GM23338 (cell line): ENCODE results near the gene KRT31. TPM values are rescaled to one million over a fixed set of nuclear protein-coding genes. Genes with fewer than 3 reads are reported as not detected.

Source experiments
- ATAC-seq: fragments of 200-7000 bp; cut with Tn5 transposase; 3 replicates; pipeline ENCODE4 v1.9.1; 2020
- DNase-seq: peaks from one replicate; pipeline ENCODE4 v3.0.0-alpha.2; 2015; ENCODE audit warnings: low spot score
- H2AFZ ChIP-seq: fragments of 200-600 bp; sonication (generic); 2 replicates; pipeline ENCODE4 v1.8.0; 2016; ENCODE audit warnings: antibody characterized with exemption, mild to moderate bottlenecking, moderate library complexity
- H3F3A ChIP-seq: fragments of 200-600 bp; sonication (generic); replicated peaks from 2 replicates; pipeline ENCODE4 v1.8.0; 2017; ENCODE audit warnings: antibody characterized with exemption, mixed run types, low read depth
- H3K27ac ChIP-seq: fragments of 200-600 bp; sonication (generic); 2 replicates; pipeline ENCODE4 v1.6.1; 2016; ENCODE audit warnings: low read depth
- H3K27me3 ChIP-seq: fragments of 200-600 bp; sonication (generic); 2 replicates; pipeline ENCODE4 v1.8.0; 2016; ENCODE audit warnings: mild to moderate bottlenecking, mixed run types, moderate library complexity; ENCODE audit not compliant: insufficient read depth
- H3K36me3 ChIP-seq: fragments of 200-600 bp; sonication (generic); 2 replicates; pipeline ENCODE4 v1.8.0; 2016; ENCODE audit warnings: mild to moderate bottlenecking; ENCODE audit not compliant: insufficient read depth
- H3K4me1 ChIP-seq: fragments of 200-600 bp; sonication (generic); 2 replicates; pipeline ENCODE4 v1.8.0; 2016; ENCODE audit warnings: mild to moderate bottlenecking, moderate library complexity; ENCODE audit not compliant: insufficient read depth
- H3K4me2 ChIP-seq: fragments of 200-600 bp; sonication (generic); 2 replicates; pipeline ENCODE4 v1.7.1; 2017; ENCODE audit warnings: mixed run types
- H3K4me3 ChIP-seq: fragments of 200-600 bp; sonication (generic); 2 replicates; pipeline ENCODE4 v1.6.1; 2016; ENCODE audit warnings: mixed run types
- H3K79me2 ChIP-seq: fragments of 200-600 bp; sonication (generic); replicated peaks from 2 replicates; pipeline ENCODE4 v1.8.0; 2017; ENCODE audit warnings: mild to moderate bottlenecking; ENCODE audit not compliant: insufficient read depth
- H3K9me2 ChIP-seq: fragments of 200-600 bp; sonication (generic); 2 replicates; pipeline ENCODE4 v1.8.0; 2017; ENCODE audit not compliant: insufficient read depth
- H4K20me1 ChIP-seq: fragments of 200-600 bp; sonication (generic); replicated peaks from 2 replicates; pipeline ENCODE4 v1.8.0; 2017; ENCODE audit warnings: mild to moderate bottlenecking; ENCODE audit not compliant: insufficient read depth
- H3K27ac Mint-ChIP-seq: 2 replicates; pipeline ENCODE4 v1.8.0; 2020; ENCODE audit warnings: inconsistent platforms, mild to moderate bottlenecking, moderate library complexity, mixed read lengths
- H3K27me3 Mint-ChIP-seq: 3 replicates; pipeline ENCODE4 v1.8.0; 2022; ENCODE audit warnings: low read depth, mild to moderate bottlenecking, moderate library complexity, mixed read lengths, inconsistent platforms; ENCODE audit not compliant: insufficient read depth, poor library complexity
- H3K36me3 Mint-ChIP-seq: 3 replicates; pipeline ENCODE4 v1.8.0; 2021; ENCODE audit warnings: low read depth, mild to moderate bottlenecking, inconsistent platforms, moderate library complexity, mixed read lengths
- H3K4me1 Mint-ChIP-seq: 3 replicates; pipeline ENCODE4 v1.8.0; 2020; ENCODE audit warnings: mild to moderate bottlenecking, inconsistent platforms, mixed read lengths
- H3K4me3 Mint-ChIP-seq: 3 replicates; pipeline ENCODE4 v1.8.0; 2021; ENCODE audit warnings: moderate library complexity, mild to moderate bottlenecking, inconsistent platforms, mixed read lengths
- H3K9me3 Mint-ChIP-seq: 3 replicates; pipeline ENCODE4 v1.8.0; 2020; ENCODE audit warnings: moderate library complexity, mild to moderate bottlenecking, inconsistent platforms, mixed read lengths
- CREB1 ChIP-seq: fragments of 250-450 bp; sonication (Bioruptor Pico); IDR thresholded peaks from 2 replicates; pipeline ENCODE4 v1.5.0; 2020; ENCODE audit warnings: low read depth, mild to moderate bottlenecking, moderate library complexity
- ETS1 ChIP-seq: IDR thresholded peaks from 2 replicates; pipeline ENCODE4 v1.6.1; 2016; ENCODE audit warnings: antibody characterized with exemption
- EZH2phosphoT487 ChIP-seq: fragments of 200-600 bp; sonication (generic); IDR thresholded peaks from one replicate; pipeline ENCODE4 v1.8.1; 2018; ENCODE audit warnings: antibody characterized with exemption; ENCODE audit not compliant: unreplicated experiment
- NANOG ChIP-seq: IDR thresholded peaks from 2 replicates; pipeline ENCODE4 v1.6.1; 2016; ENCODE audit warnings: antibody characterized with exemption, borderline replicate concordance
- POLR2AphosphoS5 ChIP-seq: IDR thresholded peaks from 2 replicates; pipeline ENCODE4 v1.6.1; 2016; ENCODE audit warnings: antibody characterized with exemption, low read depth
- REST ChIP-seq: IDR thresholded peaks from one replicate; pipeline ENCODE4 v1.6.1; 2018; ENCODE audit warnings: antibody characterized with exemption; ENCODE audit not compliant: unreplicated experiment
- ZNF114 ChIP-seq: fragments of 250-450 bp; sonication (Bioruptor Pico); IDR thresholded peaks from 2 replicates; pipeline ENCODE4 v1.5.0; 2020; ENCODE audit warnings: mild to moderate bottlenecking, moderate library complexity
- ZNF462 ChIP-seq: fragments of 250-450 bp; sonication (Bioruptor Pico); IDR thresholded peaks from 2 replicates; pipeline ENCODE4 v1.5.0; 2020; ENCODE audit warnings: mild to moderate bottlenecking, moderate library complexity
- polyA plus RNA-seq: library from polyadenylated mRNA; unstranded; fragments of >200 nt; fragmentation: Nextera tagmentation; extraction: Ambion mirVana; gene quantifications from 2 replicates; pipeline ENCODE4 v1.2.1, GENCODE V29; 2016
- total RNA-seq: library from RNA; depleted of rRNA; stranded (reverse); fragments of >200 nt; shearing (Covaris generic); gene quantifications from 2 replicates; pipeline ENCODE4 v1.2.3, GENCODE V29; 2014

Gene KRT31
- total and polyA plus RNA-seq, 2 experiments from 2014 or later, result not detected

- Mint-ChIP-seq H3K27ac (no peak overlapping the region), H3K27me3 (peaks cover 3% of the 10 kb centered on the region), H3K36me3 (no peaks in the 10 kb centered on the region), H3K9me3 (no peaks in the 10 kb centered on the region), H3K4me3 (no peak overlapping the region), H3K4me1 (no peaks in the 10 kb centered on the region)
- TF ChIP-seq REST (peak; percentile 71), ZNF114 (no peak)
- H3K4me3 ChIP-seq, result no peak overlapping the region
- no peaks in the 10 kb centered on the region for H3K27me3 ChIP-seq
- no peak; the same call in 2 of the 3 replicates for ATAC-seq
- H4K20me1 ChIP-seq, result no peaks in the 10 kb centered on the region
- H3K36me3 ChIP-seq, result no peaks in the 10 kb centered on the region
- H3K4me2 ChIP-seq, result no peak overlapping the region
- no peak overlapping the region for H2AFZ ChIP-seq
- H3K9me2 ChIP-seq, result peaks cover 6% of the 10 kb centered on the region; the same call in 1 of the 2 replicates
- H3K27ac ChIP-seq, result no peak overlapping the region
- DNase-seq, result peak; percentile 8
- H3K4me1 ChIP-seq, result no peaks in the 10 kb centered on the region
- H3K79me2 ChIP-seq, result no peaks in the 10 kb centered on the region
- no peaks in the 10 kb centered on the region for H3F3A ChIP-seq
These were observed 44.6 kb downstream of the KRT31 start for GRCh38 chr17:41352597-41353366.

- H3K4me2 ChIP-seq, result no peak overlapping the region
- H3K79me2 ChIP-seq, result no peaks in the 10 kb centered on the region
- H3K36me3 Mint-ChIP-seq, result no peaks in the 10 kb centered on the region
- H3K4me3 ChIP-seq, result no peak overlapping the region
- H3K9me3 Mint-ChIP-seq, result no peaks in the 10 kb centered on the region
- H3K4me1 ChIP-seq, result no peaks in the 10 kb centered on the region
- H3K9me2 ChIP-seq, result peaks cover 6% of the 10 kb centered on the region; the same call in 1 of the 2 replicates
- no peaks in the 10 kb centered on the region for H3K27me3 ChIP-seq
- no peak overlapping the region for H3K27ac ChIP-seq
- no peaks in the 10 kb centered on the region for H3K4me1 Mint-ChIP-seq
- H2AFZ ChIP-seq, result no peak overlapping the region
- no peak for ATAC-seq
- peaks cover 2% of the 10 kb centered on the region for H3K27me3 Mint-ChIP-seq
- no peaks in the 10 kb centered on the region for H3K36me3 ChIP-seq
- 0 out of 2 replicates have a peak, but pooled peaks cover 4% of the 10 kb centered on the region for H4K20me1 ChIP-seq
- no peak overlapping the region for H3K27ac Mint-ChIP-seq
- no peak for DNase-seq
- H3K4me3 Mint-ChIP-seq, result no peak overlapping the region
- no peaks in the 10 kb centered on the region for H3F3A ChIP-seq
- TF ChIP-seq ZNF114 (no peak), EZH2phosphoT487 (no peak), ZNF462 (CRISPR knock-in tag) (no peak), ETS1 (no peak), CREB1 (CRISPR knock-in tag) (no peak), NANOG (no peak), POLR2AphosphoS5 (no peak)
These were observed 46.2 kb downstream of the KRT31 start for GRCh38 chr17:41351177-41351576.
